ENCODE results near the gene WDSUB1.

The WDSUB1 gene

GRCh38 chr2:159297042-159297707 is 10.7 kb upstream of the WDSUB1 start:
- DNase-seq (ENCODE audit: extremely low read depth, low read depth): no peak

GRCh38 chr2:159292157-159292556 is 5.7 kb upstream of the WDSUB1 start:
- TF ChIP-seq CTCF (IDR thresholded peaks at IDR 0.05; ENCODE audit: low read depth, low read length): no peak
- no peak for DNase-seq (ENCODE audit: extremely low read depth, low read depth)

More at GRCh38 chr2:159297042-159297707, 10.7 kb upstream of the WDSUB1 start:
- no peak for TF ChIP-seq CTCF (IDR thresholded peaks at IDR 0.05; ENCODE audit: low read depth, low read length)

GRCh38 chr2:159290289-159290907 is 3.9 kb upstream of the WDSUB1 start:
- peak; percentile 22 for TF ChIP-seq CTCF (IDR thresholded peaks at IDR 0.05; ENCODE audit: low read depth, low read length)
- peak; percentile 83 for DNase-seq (ENCODE audit: extremely low read depth, low read depth)

GRCh38 chr2:159287733-159288132 is 1.2 kb upstream of the WDSUB1 start:
- TF ChIP-seq CTCF (IDR thresholded peaks at IDR 0.05; ENCODE audit: low read depth, low read length): no peak
- DNase-seq (ENCODE audit: extremely low read depth, low read depth): no peak

GRCh38 chr2:159286709-159287441 is 372 bp upstream of the WDSUB1 start:
- DNase-seq (ENCODE audit: extremely low read depth, low read depth): peak; percentile 85
- TF ChIP-seq CTCF (IDR thresholded peaks at IDR 0.05; ENCODE audit: low read depth, low read length): no peak

GRCh38 chr2:159285433-159285832 is 1.1 kb downstream of the WDSUB1 start:
- DNase-seq (ENCODE audit: extremely low read depth, low read depth): no peak
- no peak for TF ChIP-seq CTCF (IDR thresholded peaks at IDR 0.05; ENCODE audit: low read depth, low read length)

GRCh38 chr2:159283529-159283928 is 3.0 kb downstream of the WDSUB1 start:
- TF ChIP-seq CTCF (IDR thresholded peaks at IDR 0.05; ENCODE audit: low read depth, low read length): no peak
- DNase-seq (ENCODE audit: extremely low read depth, low read depth): no peak
